GM12872 (cell line): ENCODE data around the gene CRELD2.

Experiments used
- CTCF ChIP-seq: IDR thresholded peaks from 3 replicates; pipeline ENCODE4 v1.5.1; 2011; ENCODE audit warnings: low read depth, mild to moderate bottlenecking, low read length, moderate library complexity; ENCODE audit not compliant: insufficient read depth

CRELD2 gene

DNA sequence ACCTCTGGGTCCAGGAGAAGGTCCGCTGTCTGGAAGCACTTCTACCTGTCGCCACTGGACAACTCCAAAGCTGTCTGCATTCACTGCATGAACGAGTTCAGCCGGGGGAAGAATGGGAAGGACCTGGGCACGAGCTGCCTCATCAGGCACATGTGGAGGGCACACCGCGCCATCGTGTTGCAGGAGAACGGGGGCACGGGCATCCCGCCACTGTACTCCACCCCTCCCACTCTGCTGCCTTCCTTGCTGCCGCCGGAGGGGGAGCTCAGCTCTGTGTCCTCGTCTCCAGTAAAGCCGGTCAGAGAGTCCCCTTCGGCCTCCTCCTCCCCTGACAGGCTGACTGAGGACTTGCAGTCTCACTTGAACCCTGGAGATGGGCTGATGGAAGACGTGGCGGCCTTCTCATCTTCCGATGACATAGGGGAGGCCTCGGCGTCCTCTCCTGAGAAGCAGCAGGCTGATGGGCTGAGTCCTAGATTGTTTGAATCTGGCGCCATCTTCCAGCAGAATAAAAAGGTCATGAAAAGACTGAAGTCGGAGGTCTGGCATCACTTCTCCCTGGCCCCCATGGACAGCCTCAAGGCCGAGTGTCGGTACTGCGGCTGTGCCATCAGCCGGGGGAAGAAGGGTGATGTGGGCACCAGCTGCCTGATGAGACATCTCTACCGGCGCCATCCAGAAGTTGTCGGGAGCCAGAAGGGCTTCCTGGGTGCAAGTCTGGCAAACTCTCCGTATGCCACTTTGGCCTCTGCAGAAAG lies 33.8 kb upstream of the CRELD2 start:
- no peak for TF ChIP-seq CTCF

- no peak for TF ChIP-seq CTCF
These were observed 33.2 kb upstream of the CRELD2 start for GRCh38 chr22:49885281-49885680.

GRCh38 chr22:49885881-49886280 lies 32.6 kb upstream of the CRELD2 start:
- no peak for TF ChIP-seq CTCF

DNA sequence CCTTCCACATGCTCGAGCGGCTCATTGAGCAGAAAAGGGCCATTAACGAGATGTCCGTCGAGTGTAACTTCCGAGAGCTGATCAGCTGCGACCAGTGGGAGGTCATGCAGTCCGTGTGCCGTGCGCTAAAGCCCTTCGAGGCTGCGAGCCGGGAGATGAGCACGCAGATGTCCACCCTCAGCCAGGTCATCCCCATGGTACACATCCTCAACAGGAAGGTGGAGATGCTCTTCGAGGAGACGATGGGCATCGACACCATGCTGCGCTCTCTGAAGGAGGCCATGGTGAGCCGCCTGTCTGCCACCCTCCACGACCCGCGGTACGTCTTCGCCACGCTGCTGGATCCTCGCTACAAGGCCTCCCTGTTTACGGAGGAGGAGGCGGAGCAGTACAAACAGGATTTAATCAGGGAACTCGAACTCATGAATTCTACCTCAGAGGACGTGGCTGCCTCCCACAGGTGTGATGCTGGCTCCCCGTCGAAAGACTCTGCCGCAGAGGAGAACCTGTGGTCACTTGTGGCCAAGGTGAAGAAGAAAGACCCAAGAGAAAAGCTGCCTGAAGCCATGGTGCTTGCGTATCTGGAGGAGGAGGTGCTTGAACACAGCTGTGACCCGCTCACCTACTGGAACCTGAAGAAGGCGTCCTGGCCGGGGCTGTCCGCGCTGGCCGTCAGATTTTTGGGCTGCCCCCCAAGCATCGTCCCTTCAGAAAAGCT lies 31.9 kb upstream of the CRELD2 start:
- TF ChIP-seq CTCF, result no peak

DNA sequence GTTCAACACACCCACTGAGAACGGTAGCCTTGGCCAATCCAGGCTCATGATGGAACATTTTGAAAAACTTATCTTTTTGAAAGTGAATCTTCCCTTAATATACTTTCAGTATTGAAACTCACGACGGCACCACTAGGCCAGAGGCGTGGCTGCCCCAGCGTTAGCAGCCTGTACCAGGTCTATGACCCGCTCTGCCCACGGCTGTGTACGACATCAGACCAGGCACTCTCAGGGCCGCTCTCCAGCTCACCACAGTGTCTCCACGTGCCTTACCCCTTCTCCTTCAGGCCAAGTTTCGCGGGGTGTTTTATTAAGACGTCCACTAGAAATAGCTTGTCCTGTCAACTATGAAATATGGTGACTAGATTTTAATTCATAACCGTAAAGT lies 31.4 kb upstream of the CRELD2 start:
- no peak for TF ChIP-seq CTCF

GRCh38 chr22:49887702-49888101 lies 30.7 kb upstream of the CRELD2 start:
- no peak for TF ChIP-seq CTCF

GRCh38 chr22:49889071-49889470 lies 29.4 kb upstream of the CRELD2 start:
- TF ChIP-seq CTCF, result no peak
